ENCODE data around the gene TTC34. TPM values are rescaled to one million over a fixed set of nuclear protein-coding genes. Genes with fewer than 3 reads are reported as not detected.

Gene TTC34
- total RNA-seq, 3 donors from 2014 or later: 0.16 to 0.88 (median 0.66) TPM

DNA sequence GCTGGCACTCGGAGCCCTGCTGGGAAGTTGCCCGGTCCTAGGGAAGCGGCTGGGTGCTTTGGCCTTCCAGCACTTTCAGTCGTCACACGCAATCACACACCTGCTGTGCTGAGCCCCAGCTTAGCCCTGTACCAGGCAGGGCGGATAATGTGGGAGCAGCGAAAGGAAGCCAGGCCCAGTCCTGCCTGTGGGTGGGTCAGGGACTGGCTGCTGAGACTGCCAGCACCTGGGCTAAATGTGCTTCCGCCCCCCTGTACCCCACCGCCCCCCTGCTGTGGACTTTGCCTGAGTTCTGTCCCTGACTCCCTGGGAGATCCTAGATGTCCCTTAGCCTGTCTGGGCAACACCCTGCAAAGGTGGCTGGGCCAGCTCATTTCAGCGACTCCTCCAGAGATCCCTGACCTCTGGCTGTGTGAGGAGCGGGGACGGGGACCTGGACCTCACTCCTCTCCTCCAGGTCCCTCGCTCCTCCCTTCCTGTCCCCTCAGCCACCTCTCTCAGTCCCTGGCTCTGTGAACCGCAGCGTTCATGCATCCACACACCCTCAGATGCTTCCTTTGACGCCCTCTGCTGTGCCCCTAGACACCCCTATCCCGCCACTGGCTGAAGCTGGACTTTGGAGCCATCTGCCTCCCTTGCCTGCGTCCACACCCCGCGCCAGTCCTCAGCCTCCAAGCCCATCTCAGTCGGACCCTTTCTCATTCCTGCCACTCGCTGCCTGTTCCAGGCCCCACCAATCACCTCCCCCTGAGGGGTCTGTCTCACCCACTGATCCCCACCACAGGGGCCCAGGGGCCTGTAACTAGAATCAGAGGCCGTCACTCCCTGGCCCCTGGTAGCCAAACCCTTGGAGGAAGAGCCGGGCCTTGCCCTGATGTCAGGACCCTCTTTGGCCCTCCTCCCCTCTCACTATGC is 170.1 kb downstream of the TTC34 start:
- peaks cover 0 to 7% of the 10 kb centered on the region in 2 donors for H3K4me1 ChIP-seq
- peaks cover 0 to 2% of the 10 kb centered on the region in 2 donors for H3K9me3 ChIP-seq
- no peaks in the 10 kb centered on the region for H3K36me3 ChIP-seq
- no peak overlapping the region for H3K4me3 ChIP-seq
- DNase-seq (ENCODE audit: low spot score in 2 of 2): no peak
- H3K27ac ChIP-seq: no peak overlapping the region
- H3K27me3 ChIP-seq: peaks cover 9 to 72% of the 10 kb centered on the region in 2 donors
- TF ChIP-seq, protein P1, sequence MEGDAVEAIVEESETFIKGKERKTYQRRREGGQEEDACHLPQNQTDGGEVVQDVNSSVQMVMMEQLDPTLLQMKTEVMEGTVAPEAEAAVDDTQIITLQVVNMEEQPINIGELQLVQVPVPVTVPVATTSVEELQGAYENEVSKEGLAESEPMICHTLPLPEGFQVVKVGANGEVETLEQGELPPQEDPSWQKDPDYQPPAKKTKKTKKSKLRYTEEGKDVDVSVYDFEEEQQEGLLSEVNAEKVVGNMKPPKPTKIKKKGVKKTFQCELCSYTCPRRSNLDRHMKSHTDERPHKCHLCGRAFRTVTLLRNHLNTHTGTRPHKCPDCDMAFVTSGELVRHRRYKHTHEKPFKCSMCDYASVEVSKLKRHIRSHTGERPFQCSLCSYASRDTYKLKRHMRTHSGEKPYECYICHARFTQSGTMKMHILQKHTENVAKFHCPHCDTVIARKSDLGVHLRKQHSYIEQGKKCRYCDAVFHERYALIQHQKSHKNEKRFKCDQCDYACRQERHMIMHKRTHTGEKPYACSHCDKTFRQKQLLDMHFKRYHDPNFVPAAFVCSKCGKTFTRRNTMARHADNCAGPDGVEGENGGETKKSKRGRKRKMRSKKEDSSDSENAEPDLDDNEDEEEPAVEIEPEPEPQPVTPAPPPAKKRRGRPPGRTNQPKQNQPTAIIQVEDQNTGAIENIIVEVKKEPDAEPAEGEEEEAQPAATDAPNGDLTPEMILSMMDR (IDR thresholded peaks at IDR 0.05): no peak
- TF ChIP-seq POLR2AphosphoS5 (IDR thresholded peaks at IDR 0.05): no peak
- no peak for TF ChIP-seq POLR2A (IDR thresholded peaks at IDR 0.05)
- intact Hi-C loops (cut with DNase I; ENCODE audit: low total_unique reads): no loop called here

GRCh38 chr1:2630498-2631135 is 170.9 kb downstream of the TTC34 start:
- intact Hi-C loops (cut with DNase I; ENCODE audit: low total_unique reads): no loop called here
- H3K4me3 ChIP-seq: no peak overlapping the region
- peaks cover 9 to 78% of the 10 kb centered on the region in 2 donors for H3K27me3 ChIP-seq
- no peaks in the 10 kb centered on the region for H3K36me3 ChIP-seq
- TF ChIP-seq, protein P1 (IDR thresholded peaks at IDR 0.05): no peak
- TF ChIP-seq POLR2A (IDR thresholded peaks at IDR 0.05) (no peak), POLR2AphosphoS5 (IDR thresholded peaks at IDR 0.05) (no peak)
- no peaks in the 10 kb centered on the region for H3K9me3 ChIP-seq
- H3K27ac ChIP-seq: no peak overlapping the region
- no peak for DNase-seq (ENCODE audit: low spot score in 2 of 2)
- H3K4me1 ChIP-seq: peaks cover 0 to 7% of the 10 kb centered on the region in 2 donors

DNA sequence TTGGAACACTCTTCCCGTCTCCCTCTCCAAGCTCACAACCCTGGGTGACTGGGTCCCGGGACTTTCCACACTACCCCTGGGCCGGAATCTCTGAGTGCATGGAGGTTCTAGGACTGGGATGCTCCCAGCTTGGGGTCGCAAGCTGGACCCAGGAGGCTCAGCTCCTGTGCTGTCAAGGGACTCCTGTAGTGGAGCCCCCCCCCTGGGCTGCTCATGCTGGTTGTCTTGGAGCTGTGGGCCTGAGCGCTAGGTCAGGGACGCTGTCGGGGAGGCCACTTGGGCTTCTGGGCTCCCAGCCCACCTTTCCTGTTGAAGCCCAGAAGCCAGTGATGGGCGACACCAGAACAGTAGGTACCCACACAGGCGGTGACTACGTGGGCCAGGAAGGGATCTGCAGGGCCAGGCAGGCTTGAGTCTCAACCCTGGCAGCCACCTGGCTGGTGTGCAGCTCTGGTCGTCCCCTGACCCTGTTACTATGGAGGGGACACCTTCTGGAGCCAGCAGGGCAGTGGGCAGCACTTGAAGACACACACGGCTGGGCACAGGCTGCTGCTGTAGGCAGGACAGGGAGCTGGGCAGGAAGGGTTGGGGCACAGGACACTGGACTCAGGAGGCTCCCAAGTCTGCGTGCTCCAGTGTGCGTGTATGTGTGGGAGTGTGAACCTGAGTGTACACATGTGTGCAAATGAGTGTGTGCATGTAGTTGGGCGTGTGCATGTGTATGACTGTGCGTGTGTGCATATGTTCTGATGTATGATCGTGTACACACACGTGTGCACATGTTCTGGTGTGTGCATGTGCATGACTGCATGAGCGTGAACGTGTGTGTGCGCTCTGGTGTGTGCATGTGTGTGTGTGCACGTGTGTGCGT is 171.6 kb downstream of the TTC34 start:
- Histone ChIP-seq H3K36me3 (no peaks in the 10 kb centered on the region), H3K4me3 (no peak overlapping the region), H3K27ac (no peak overlapping the region), H3K9me3 (no peaks in the 10 kb centered on the region), H3K4me1 (peaks cover 0 to 7% of the 10 kb centered on the region in 2 donors), H3K27me3 (peaks cover 9 to 78% of the 10 kb centered on the region in 2 donors)
- DNase-seq (ENCODE audit: low spot score in 2 of 2): peak in 1 of 2 donors; percentile 41
- intact Hi-C loops (cut with DNase I; ENCODE audit: low total_unique reads): loop anchor here (5.0 kb wide), 1 partner anchor 782 kb away; no protein-coding TSS in a partner anchor
- TF ChIP-seq POLR2AphosphoS5 (IDR thresholded peaks at IDR 0.05) (no peak), POLR2A (IDR thresholded peaks at IDR 0.05) (no peak)
- TF ChIP-seq, protein P1 (IDR thresholded peaks at IDR 0.05): no peak

DNA sequence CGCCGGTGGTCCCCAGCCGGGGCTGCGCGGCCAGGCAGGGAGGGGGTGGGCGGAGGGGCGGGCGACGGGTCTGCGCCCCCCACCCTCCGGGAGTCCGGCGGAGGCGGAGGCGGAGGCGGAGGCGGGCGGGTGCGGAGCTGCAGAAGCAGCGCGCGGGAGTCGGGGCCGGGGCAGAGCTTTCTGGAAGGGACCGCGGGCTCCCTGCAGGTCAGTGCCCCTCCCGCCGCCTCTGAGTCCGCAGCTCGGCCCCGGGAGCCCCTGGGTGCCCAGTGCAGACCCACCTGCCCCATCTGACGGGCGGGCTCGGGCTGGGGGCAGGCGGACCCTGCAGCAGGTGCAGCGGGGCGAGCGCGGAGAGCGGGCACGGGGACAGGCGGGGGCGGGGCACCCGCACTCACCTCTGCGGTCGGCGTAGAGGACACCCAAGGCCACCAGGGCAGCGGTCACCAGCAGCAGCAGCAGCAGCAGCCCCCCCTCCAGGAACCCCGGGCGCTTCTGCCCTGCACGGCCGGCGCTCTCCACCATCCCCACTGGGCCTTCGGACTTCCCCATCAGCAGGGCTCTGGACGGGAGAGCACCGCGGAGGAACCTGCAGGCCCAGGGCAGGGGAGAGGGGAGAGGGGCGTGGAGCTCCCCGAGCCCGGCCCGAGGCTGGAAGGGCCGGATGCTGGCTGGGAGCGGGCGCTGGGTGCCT is 172.4 kb downstream of the TTC34 start:
- Histone ChIP-seq H3K27me3 (peaks cover 9 to 77% of the 10 kb centered on the region in 2 donors), H3K4me1 (peaks cover 0 to 7% of the 10 kb centered on the region in 2 donors), H3K27ac (no peak overlapping the region), H3K36me3 (no peaks in the 10 kb centered on the region), H3K9me3 (no peaks in the 10 kb centered on the region), H3K4me3 (peak overlapping the region in 2 of 3 donors; percentile 13 to 57)
- DNase-seq (ENCODE audit: low spot score in 2 of 2): peak in 1 of 2 donors; percentile 43
- TF ChIP-seq POLR2AphosphoS5 (IDR thresholded peaks at IDR 0.05) (no peak), POLR2A (IDR thresholded peaks at IDR 0.05) (no peak)
- TF ChIP-seq, protein P1 (IDR thresholded peaks at IDR 0.05): no peak
- intact Hi-C loops (cut with DNase I; ENCODE audit: low total_unique reads): loop anchor here (5.0 kb wide), 1 partner anchor 783 kb away; no protein-coding TSS in a partner anchor
